Activated B cell treated with CpG ODN at 0.5 μM for 24 hours (primary cell): ENCODE measurements around the gene RABL6. TPM values are rescaled to one million over a fixed set of nuclear protein-coding genes. Genes with fewer than 3 reads are reported as not detected.
A peak's percentile ranks its signal among the peaks of the same experiment; 100 is the strongest.
"Not testable (repeated sequence)": the region's sequence is repeated elsewhere in the genome, so short reads cannot be mapped to it uniquely, and the experiment has no call there.

Source experiments
- ATAC-seq: fragments of 200-7000 bp; cut with Tn5 transposase; one replicate; pipeline ENCODE4 v1.10.0; 2021; ENCODE audit warnings: low read depth, mild to moderate bottlenecking, moderate library complexity
- CTCF ChIA-PET: fragments of 350-600 bp; sonication (Branson Sonifier 250); formaldehyde crosslinking; loops from one replicate; lab custom pipeline; 2021; ENCODE audit warnings: antibody characterized with exemption; lab: Charles Lee
- POLR2A ChIA-PET: fragments of 350-600 bp; sonication (Branson Sonifier 250); formaldehyde crosslinking; loops from one replicate; lab custom pipeline; 2021; ENCODE audit warnings: antibody characterized with exemption; lab: Charles Lee
- DNase-seq: peaks from one replicate; pipeline ENCODE4 v3.0.0; 2022
- H3K27ac Mint-ChIP-seq: one replicate; pipeline ENCODE4 v1.8.0; 2020; ENCODE audit warnings: mixed read lengths
- H3K27me3 Mint-ChIP-seq: one replicate; pipeline ENCODE4 v1.8.0; 2021; ENCODE audit warnings: mixed read lengths
- H3K36me3 Mint-ChIP-seq: one replicate; pipeline ENCODE4 v1.8.0; 2021; ENCODE audit warnings: low read depth, mixed read lengths
- H3K4me1 Mint-ChIP-seq: one replicate; pipeline ENCODE4 v1.8.0; 2021; ENCODE audit warnings: mixed read lengths
- H3K4me3 Mint-ChIP-seq: one replicate; pipeline ENCODE4 v1.8.0; 2020; ENCODE audit warnings: mild to moderate bottlenecking, mixed read lengths
- H3K9me3 Mint-ChIP-seq: one replicate; pipeline ENCODE4 v1.8.0; 2020; ENCODE audit warnings: mixed read lengths
- intact Hi-C: fragments of 100-400 bp; cut with micrococcal nuclease; formaldehyde crosslinking; loops from one replicate; pipeline ENCODE4 v1.15.1; 2024
- total RNA-seq: library from RNA; stranded (reverse); gene quantifications from 2 replicates; pipeline ENCODE4 v1.2.3, GENCODE V29; 2022
- TF ChIP-seq, protein P1 (sequence below): fragments of 200-600 bp; IDR thresholded peaks from one replicate; pipeline ENCODE4 v1.8.0; 2022; ENCODE audit warnings: antibody characterized with exemption, mild to moderate bottlenecking

Gene RABL6
- total RNA-seq, 1 donor from 2014 or later: 75.0 TPM

DNA sequence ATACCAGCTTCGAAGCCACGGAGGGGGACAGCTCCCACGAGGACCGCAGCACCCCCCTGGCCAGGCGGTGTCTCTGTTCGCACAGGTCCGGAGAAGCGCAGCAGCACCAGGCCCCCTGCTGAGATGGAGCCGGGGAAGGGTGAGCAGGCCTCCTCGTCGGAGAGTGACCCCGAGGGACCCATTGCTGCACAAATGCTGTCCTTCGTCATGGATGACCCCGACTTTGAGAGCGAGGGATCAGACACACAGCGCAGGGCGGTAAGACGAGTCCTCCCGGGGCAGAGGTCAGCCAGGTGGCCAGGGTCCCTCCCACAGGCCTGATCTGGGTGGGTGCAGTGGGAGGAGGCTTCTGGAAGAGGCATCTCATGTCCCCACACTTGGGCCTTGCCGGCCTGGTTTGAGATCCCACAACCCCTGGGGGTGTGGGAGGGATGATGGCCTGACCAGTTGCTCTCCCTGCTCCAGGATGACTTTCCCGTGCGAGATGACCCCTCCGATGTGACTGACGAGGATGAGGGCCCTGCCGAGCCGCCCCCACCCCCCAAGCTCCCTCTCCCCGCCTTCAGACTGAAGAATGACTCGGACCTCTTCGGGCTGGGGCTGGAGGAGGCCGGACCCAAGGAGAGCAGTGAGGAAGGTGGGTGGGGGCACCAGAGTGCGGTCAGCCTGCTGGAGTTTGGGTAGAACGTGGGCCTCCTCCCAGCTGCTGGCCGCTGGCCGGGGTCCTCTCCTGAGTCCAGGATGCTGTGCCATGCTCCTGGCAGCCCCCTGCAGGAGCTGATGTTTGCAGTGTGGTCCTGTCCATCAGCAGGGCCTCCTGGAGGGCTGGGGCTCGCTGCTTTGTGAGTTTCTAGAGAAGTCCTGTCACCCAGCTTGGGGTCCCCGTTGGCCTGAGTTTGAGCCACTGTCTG, 31.7 kb downstream of the RABL6 start:
- ATAC-seq (no peak), DNase-seq (no peak)
- no peak overlapping the region for H3K4me3 Mint-ChIP-seq
- no peaks in the 10 kb centered on the region for H3K27me3 Mint-ChIP-seq
- peaks cover 12% of the 10 kb centered on the region for H3K4me1 Mint-ChIP-seq
- intact Hi-C loops: loop anchor here (10.0 kb wide), 1 partner anchor 325 kb away; no protein-coding TSS in a partner anchor
- ChIA-PET POLR2A (interaction anchor here (0.5 kb wide), 1 partner anchor 21 kb away, joined by 9 read pairs; no protein-coding TSS in a partner anchor), CTCF (no interaction called here)
- peaks cover 16% of the 10 kb centered on the region for H3K36me3 Mint-ChIP-seq
- no peaks in the 10 kb centered on the region for H3K9me3 Mint-ChIP-seq
- H3K27ac Mint-ChIP-seq: peak overlapping the region; percentile 46
- TF ChIP-seq, protein P1, sequence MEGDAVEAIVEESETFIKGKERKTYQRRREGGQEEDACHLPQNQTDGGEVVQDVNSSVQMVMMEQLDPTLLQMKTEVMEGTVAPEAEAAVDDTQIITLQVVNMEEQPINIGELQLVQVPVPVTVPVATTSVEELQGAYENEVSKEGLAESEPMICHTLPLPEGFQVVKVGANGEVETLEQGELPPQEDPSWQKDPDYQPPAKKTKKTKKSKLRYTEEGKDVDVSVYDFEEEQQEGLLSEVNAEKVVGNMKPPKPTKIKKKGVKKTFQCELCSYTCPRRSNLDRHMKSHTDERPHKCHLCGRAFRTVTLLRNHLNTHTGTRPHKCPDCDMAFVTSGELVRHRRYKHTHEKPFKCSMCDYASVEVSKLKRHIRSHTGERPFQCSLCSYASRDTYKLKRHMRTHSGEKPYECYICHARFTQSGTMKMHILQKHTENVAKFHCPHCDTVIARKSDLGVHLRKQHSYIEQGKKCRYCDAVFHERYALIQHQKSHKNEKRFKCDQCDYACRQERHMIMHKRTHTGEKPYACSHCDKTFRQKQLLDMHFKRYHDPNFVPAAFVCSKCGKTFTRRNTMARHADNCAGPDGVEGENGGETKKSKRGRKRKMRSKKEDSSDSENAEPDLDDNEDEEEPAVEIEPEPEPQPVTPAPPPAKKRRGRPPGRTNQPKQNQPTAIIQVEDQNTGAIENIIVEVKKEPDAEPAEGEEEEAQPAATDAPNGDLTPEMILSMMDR: no peak

DNA sequence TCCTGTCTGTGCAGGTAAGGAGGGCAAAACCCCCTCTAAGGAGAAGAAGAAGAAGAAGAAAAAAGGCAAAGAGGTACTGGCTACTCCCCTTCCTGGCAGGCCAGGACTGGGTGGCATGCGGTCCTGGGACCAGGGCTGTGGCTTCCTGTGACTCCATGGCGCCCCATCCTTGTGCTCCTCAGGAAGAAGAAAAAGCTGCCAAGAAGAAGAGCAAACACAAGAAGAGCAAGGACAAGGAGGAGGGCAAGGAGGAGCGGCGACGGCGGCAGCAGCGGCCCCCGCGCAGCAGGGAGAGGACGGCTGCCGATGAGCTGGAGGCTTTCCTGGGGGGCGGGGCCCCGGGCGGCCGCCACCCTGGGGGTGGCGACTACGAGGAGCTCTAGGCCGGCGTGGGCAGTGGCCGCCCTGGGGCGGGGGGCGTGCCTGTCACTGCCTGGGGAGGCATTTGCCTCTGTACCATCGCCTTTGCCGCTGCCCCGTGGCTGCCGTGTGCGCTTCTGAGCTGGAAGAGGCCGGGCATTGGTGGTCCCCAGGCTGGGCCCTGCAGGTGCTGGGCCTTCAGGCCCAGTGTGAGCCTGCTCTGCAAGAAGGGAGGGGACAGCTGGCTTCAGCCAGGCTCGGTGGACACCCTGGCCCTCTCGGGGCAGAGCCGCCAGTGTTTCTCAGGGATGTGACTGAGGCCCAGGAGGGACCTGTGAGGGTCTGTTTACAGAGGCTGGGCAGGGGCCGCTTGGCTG, 32.6 kb downstream of the RABL6 start:
- DNase-seq (no peak), ATAC-seq (no peak)
- TF ChIP-seq, protein P1: no peak
- peaks cover 14% of the 10 kb centered on the region for H3K4me1 Mint-ChIP-seq
- H3K36me3 Mint-ChIP-seq: peaks cover 14% of the 10 kb centered on the region
- ChIA-PET CTCF (no interaction called here), POLR2A (interaction anchor here (0.5 kb wide), 1 partner anchor 320 kb away, joined by 4 read pairs; no protein-coding TSS in a partner anchor)
- no peaks in the 10 kb centered on the region for H3K27me3 Mint-ChIP-seq
- no peaks in the 10 kb centered on the region for H3K9me3 Mint-ChIP-seq
- intact Hi-C loops: loop anchor here (10.0 kb wide), 1 partner anchor 324 kb away; no protein-coding TSS in a partner anchor
- peak overlapping the region; percentile 46 for H3K27ac Mint-ChIP-seq
- H3K4me3 Mint-ChIP-seq: peak overlapping the region; percentile 57

DNA sequence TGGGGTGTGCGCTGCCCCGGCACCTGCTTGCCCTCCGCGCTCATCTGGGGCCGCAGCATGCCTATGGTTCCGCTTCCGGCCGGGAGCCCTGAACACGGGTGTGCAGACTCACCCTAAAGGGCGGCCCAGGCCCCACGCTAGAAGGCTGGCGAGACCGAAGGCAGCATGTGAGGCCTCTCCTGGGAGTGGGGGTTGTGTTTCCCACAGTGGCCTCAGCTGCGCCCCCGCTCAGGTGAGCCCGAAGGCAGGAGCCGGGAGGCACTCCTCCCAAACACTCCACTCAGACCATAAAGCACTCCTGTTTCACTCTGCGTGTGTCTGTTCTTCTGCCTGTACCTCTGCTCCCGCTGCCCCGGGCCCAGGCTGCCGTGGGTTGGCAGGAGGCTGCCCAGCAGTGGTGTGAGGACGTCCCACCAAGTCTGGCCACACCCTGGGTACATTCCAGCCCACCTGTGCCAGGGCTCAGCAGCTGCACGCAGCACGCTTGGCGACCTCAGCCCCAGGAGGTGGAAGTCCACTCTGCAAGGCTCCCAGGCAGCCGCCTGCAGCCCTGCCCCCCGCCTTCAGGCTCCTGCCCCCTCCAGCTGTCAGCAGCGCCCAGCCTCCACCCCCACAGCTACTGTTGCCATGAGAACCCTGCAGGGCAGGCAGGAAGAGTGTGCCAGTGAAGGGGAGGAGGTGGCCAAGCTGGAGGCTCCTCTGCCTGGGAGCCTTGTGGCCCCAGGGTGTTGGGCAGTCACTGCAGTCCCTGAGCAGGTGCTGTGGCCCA, 33.3 kb downstream of the RABL6 start:
- POLR2A ChIA-PET: interaction anchor here (0.5 to 3.3 kb wide), 3 partner anchors 34 to 321 kb away, joined by 4 to 12 read pairs (median 11); partner anchors contain the start of gene RABL6
- H3K27ac Mint-ChIP-seq: no peak overlapping the region
- CTCF ChIA-PET: no interaction called here

DNA sequence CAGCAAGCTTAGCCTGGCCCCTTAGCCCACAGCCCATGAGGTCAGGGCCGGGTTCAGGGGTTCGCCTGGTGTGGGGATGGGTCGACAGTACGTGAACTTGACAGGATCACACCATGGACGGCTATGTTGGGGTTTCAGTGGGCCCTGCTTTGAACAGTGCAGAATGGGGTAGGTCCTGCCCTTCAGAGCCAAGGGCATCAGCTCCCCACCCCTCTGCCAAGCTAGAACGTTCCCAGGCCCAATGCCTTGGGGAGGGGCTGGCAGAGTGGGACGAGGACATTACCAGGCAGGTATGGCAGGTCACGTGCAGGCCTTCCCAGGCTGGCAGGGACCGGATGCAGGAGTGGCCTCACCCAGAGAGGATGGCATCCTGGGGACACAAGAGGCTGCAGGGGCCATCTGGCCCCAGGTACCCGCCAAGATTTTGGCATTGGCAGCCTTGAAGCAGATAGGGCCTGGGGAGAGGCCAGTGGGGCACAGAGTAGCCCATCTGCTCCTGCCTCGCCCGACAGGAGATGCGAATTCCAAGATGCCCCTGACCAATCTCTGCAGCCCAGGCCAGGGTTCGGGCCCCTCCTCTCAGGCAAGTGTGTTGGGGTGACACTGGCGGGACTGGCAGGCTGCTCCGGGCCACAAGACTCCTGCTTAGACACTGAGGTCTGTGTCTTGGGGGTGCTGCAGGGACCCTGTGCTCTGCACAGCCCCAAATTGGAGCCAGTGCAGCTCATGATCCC, 34.1 kb downstream of the RABL6 start:
- H3K4me3 Mint-ChIP-seq: peak overlapping the region; percentile 87
- peak overlapping the region; percentile 35 for H3K27ac Mint-ChIP-seq
- CTCF ChIA-PET: interaction anchor here (0.6 to 3.5 kb wide), 17 partner anchors 21 to 602 kb away, joined by 3 to 21 read pairs (median 4); partner anchors contain the start of genes NPDC1 and RABL6
- H3K4me1 Mint-ChIP-seq: peaks cover 16% of the 10 kb centered on the region
- POLR2A ChIA-PET: interaction anchor here (1.1 to 3.3 kb wide), 8 partner anchors 35 to 399 kb away, joined by 3 to 12 read pairs (median 9); partner anchors contain the start of genes PAXX, RABL6, TRAF2 and TUBB4B
- peaks cover 14% of the 10 kb centered on the region for H3K36me3 Mint-ChIP-seq
- not testable (repeated sequence) for ATAC-seq, H3K27me3 Mint-ChIP-seq, DNase-seq, H3K9me3 Mint-ChIP-seq
- intact Hi-C loops: loop anchor here (1.0 to 10.0 kb wide), 6 partner anchors 35 to 323 kb away; partner anchors contain the start of genes FBXW5, RABL6 and TMEM141

More for the DNA sequence above, 33.3 kb downstream of the RABL6 start:
- DNase-seq: no peak
- TF ChIP-seq, protein P1: no peak
- Mint-ChIP-seq H3K9me3 (no peaks in the 10 kb centered on the region), H3K36me3 (peaks cover 14% of the 10 kb centered on the region), H3K4me3 (no peak overlapping the region), H3K27me3 (no peaks in the 10 kb centered on the region), H3K4me1 (peaks cover 14% of the 10 kb centered on the region)
- intact Hi-C loops: loop anchor here (10.0 kb wide), 1 partner anchor 324 kb away; no protein-coding TSS in a partner anchor
- ATAC-seq: no peak
